ENCODE results near the gene PKD2L1. TPM values are rescaled to one million over a fixed set of nuclear protein-coding genes. Genes with fewer than 3 reads are reported as not detected.

PKD2L1 gene
- total and polyA plus RNA-seq, 9 of the 15 experiments (the other 6 are each of a cell fraction or from before 2014, with no cell fraction given) = not detected

DNA sequence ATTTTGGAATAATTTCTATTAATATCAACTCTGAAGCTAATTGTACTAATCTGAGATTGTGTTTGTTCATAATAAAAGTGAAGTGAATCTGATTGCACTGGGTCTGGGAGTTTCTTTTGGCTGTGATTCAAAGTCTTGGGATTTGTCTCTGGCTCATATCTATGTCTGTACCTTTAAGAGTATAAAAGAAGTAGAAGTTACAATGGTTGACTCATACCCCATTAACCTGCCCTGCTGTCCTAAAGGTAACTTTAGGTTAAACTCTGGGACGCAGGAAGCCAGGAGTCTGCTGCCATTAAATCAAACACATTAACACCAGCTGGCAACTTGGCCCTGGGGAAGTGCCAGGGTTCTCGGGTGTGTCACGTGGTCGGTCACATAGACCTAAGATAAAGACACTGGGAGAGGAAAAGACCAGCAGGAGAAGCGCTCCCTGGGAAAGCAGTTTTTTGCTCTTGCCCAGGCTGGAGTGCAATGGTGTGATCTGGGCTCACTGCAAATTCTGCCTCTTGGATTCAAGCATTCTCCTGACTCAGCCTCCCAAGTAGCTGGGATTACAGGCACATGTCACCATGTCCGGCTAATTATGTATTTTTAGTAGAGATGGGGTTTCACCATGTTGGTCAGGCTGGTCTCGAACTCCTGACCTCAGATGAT is 34.8 kb upstream of the PKD2L1 start (continued):
- no peak for TF ChIP-seq ZNF668 (CRISPR knock-in tag; IDR thresholded peaks at IDR 0.05)
- no peak for TF ChIP-seq DNMT1 (IDR thresholded peaks at IDR 0.05)
- TF ChIP-seq ZBTB34 (CRISPR knock-in tag; IDR thresholded peaks at IDR 0.05) = no peak
- TF ChIP-seq HMG20A (CRISPR knock-in tag; conservative IDR thresholded peaks at IDR 0.05) = no peak
- no peak for TF ChIP-seq BMI1 (IDR thresholded peaks at IDR 0.05; ENCODE audit: low read length)
- no peak for TF ChIP-seq TEAD4 (IDR thresholded peaks at IDR 0.05; ENCODE audit: low read length)
- TF ChIP-seq TEAD4 (CRISPR knock-in tag; IDR thresholded peaks at IDR 0.05; ENCODE audit: borderline replicate concordance) = no peak
- TF ChIP-seq MYBL2 (IDR thresholded peaks at IDR 0.05; ENCODE audit: low read depth) = no peak
- TF ChIP-seq MYBL2 (CRISPR knock-in tag; IDR thresholded peaks at IDR 0.05; ENCODE audit: borderline replicate concordance) = no peak
- 0 out of 2 replicates have a peak, but pooled peaks have one; percentile 44 for TF ChIP-seq KAT7 (CRISPR knock-in tag; IDR thresholded peaks at IDR 0.05; ENCODE audit: borderline replicate concordance)
- TF ChIP-seq, protein P1, sequence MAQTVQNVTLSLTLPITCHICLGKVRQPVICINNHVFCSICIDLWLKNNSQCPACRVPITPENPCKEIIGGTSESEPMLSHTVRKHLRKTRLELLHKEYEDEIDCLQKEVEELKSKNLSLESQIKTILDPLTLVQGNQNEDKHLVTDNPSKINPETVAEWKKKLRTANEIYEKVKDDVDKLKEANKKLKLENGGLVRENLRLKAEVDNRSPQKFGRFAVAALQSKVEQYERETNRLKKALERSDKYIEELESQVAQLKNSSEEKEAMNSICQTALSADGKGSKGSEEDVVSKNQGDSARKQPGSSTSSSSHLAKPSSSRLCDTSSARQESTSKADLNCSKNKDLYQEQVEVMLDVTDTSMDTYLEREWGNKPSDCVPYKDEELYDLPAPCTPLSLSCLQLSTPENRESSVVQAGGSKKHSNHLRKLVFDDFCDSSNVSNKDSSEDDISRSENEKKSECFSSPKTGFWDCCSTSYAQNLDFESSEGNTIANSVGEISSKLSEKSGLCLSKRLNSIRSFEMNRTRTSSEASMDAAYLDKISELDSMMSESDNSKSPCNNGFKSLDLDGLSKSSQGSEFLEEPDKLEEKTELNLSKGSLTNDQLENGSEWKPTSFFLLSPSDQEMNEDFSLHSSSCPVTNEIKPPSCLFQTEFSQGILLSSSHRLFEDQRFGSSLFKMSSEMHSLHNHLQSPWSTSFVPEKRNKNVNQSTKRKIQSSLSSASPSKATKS (CRISPR knock-in tag; IDR thresholded peaks at IDR 0.05) = no peak
- no peak for TF ChIP-seq RBM14 (IDR thresholded peaks at IDR 0.05; ENCODE audit: borderline replicate concordance, insufficient read depth, low read depth, low read length)
- no peak for TF ChIP-seq MAX (CRISPR knock-in tag; IDR thresholded peaks at IDR 0.05)
- TF ChIP-seq CBFA2T2 (conservative IDR thresholded peaks at IDR 0.05) = peak; percentile 47
- TF ChIP-seq, protein P2, sequence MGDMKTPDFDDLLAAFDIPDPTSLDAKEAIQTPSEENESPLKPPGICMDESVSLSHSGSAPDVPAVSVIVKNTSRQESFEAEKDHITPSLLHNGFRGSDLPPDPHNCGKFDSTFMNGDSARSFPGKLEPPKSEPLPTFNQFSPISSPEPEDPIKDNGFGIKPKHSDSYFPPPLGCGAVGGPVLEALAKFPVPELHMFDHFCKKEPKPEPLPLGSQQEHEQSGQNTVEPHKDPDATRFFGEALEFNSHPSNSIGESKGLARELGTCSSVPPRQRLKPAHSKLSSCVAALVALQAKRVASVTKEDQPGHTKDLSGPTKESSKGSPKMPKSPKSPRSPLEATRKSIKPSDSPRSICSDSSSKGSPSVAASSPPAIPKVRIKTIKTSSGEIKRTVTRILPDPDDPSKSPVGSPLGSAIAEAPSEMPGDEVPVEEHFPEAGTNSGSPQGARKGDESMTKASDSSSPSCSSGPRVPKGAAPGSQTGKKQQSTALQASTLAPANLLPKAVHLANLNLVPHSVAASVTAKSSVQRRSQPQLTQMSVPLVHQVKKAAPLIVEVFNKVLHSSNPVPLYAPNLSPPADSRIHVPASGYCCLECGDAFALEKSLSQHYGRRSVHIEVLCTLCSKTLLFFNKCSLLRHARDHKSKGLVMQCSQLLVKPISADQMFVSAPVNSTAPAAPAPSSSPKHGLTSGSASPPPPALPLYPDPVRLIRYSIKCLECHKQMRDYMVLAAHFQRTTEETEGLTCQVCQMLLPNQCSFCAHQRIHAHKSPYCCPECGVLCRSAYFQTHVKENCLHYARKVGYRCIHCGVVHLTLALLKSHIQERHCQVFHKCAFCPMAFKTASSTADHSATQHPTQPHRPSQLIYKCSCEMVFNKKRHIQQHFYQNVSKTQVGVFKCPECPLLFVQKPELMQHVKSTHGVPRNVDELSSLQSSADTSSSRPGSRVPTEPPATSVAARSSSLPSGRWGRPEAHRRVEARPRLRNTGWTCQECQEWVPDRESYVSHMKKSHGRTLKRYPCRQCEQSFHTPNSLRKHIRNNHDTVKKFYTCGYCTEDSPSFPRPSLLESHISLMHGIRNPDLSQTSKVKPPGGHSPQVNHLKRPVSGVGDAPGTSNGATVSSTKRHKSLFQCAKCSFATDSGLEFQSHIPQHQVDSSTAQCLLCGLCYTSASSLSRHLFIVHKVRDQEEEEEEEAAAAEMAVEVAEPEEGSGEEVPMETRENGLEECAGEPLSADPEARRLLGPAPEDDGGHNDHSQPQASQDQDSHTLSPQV (IDR thresholded peaks at IDR 0.05) = no peak
- no peak for TF ChIP-seq TAL1 (IDR thresholded peaks at IDR 0.05)
- no peak for TF ChIP-seq MAZ (CRISPR knock-in tag; conservative IDR thresholded peaks at IDR 0.05 in 1 of 2, IDR thresholded peaks at IDR 0.05 in 1 of 2)
- 0 out of 2 replicates have a peak, but pooled peaks have one; percentile 20 for TF ChIP-seq ELF1 (tag; IDR thresholded peaks at IDR 0.05)
